NOMO-1 treated with DMSO at 0.1 percent for 48 hours (cell line): Measurements from ENCODE around the gene ST6GALNAC1.
A peak's percentile ranks its signal among the peaks of the same experiment; 100 is the strongest.

ENCODE experiments used
- DNase-seq: peaks from one replicate; lab custom pipeline; 2025; ENCODE audit not compliant: unreplicated experiment; lab: John Stamatoyannopoulos, UW

Gene ST6GALNAC1, protein sequence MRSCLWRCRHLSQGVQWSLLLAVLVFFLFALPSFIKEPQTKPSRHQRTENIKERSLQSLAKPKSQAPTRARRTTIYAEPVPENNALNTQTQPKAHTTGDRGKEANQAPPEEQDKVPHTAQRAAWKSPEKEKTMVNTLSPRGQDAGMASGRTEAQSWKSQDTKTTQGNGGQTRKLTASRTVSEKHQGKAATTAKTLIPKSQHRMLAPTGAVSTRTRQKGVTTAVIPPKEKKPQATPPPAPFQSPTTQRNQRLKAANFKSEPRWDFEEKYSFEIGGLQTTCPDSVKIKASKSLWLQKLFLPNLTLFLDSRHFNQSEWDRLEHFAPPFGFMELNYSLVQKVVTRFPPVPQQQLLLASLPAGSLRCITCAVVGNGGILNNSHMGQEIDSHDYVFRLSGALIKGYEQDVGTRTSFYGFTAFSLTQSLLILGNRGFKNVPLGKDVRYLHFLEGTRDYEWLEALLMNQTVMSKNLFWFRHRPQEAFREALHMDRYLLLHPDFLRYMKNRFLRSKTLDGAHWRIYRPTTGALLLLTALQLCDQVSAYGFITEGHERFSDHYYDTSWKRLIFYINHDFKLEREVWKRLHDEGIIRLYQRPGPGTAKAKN

DNA sequence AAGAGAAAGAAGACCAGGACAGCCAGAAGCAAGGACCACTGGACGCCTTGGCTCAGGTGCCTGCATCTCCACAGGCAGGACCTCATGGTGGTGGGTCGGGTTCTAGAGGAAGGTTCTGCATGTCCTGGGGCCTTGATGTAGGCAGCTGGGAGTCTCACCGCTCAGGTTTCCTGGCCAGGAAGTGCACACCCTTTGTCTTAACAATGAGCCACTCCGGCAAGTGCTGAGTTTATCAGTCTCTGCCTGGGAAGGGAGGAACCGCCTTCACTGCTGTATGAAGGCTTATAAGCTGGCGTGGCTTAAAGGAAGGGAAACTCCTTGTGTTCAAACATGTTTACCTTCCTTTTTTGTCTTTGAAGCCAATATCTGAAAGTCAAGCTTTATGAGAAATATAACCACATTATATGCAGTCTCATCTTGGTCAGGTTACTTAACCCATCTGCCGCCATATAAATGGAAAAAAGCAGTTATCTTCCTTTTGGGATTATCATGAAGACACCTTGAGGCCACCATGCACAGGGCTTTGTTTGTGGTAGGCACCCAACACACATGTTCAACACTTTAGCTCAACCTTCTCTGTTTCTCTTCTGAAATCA lies at the start of gene ST6GALNAC1:
ST6GALNAC1 (minus strand) TSS at position 205 of the 596 bp plus-strand sequence; CDS start at position 86, 119 bp downstream.
- no peak for DNase-seq

DNA sequence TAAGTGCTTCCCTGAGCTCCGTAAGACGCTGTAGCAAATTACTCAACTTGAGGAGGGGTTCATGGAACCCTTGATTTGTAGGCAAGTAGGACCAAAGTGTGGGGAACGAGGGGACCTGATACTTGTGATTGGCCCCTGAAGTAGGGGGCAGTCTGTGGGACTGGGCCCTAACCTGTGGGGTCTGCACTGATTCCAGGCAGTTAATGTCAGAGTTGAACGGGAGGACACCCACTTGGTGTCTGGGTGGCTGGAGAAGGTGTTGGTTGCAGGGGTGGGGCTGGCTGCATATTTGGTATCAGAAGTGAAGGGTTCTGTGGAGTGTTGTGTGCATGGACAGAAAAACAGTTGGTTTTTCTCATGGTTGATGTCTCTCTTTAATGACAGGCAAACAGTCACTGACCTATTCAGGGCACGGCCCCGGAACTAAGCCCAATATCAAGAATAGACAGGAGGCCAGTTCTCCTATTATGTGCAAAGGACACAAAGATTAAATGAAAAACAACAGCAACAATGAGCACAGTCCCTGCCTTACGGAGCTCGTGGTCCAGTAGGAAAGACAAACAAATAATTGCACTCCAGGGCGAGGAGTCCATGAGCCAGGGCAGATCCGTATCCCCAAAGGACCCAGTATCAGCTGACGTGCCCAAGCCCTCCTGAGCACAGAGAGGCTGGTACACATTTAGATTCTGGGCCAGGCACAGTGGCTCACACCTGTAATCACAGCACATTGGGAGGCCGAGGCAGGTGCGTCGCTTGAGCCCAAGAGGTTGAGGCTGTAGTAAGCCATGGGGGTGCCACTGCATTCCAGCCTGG lies 48.0 kb upstream of the ST6GALNAC1 start:
- no peak for DNase-seq

DNA sequence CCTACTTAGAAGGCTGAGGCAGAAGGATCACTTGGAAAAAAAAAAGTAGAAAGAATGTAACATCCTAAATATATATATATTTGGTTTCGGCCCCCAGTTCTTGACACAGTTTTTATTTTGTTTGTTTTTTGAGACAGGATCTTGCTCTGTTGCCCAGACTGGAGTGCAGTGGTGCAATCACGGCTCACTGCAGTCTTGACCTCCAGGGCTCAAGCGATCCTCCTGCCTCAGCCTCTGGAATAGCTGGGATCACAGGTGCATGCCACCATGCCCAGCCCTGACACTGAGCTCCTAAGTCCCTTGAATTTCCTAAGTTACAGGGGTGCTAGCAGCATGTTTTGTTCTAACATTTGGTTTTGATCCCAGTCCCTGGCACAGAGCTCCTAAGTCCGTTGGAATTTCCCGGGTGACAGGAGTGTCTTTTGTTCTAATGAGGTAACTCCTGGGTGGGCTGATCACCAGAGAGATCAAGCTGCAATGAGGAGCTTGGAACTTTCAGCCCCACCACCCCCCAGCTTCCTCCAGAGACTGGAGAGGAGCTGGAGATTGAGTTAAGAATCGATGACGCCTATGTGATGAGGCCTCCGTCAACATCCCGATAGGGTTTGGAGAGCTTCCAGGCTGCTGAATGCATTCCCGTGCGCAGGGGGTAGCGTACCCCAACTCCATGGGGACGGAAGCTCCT lies 47.2 kb upstream of the ST6GALNAC1 start:
- no peak for DNase-seq

DNA sequence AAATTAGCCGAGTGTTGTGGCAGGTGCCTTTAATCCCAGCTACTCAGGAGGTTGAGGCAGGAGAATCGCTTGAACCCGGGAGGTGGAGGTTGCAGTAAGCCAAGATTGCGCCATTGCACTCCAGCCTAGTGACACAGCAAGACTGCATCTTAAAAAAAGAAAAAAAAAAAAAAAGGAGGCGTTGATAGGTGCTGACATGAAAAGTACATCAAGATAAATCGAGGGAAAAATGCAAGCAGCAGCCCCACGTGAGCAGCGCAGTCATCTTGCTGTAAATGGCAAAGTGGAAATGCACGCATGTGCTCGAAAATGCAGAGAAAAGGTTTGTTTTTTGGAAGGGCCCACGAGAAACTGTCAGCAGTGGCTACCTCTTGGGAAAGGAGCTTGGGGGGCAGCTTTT lies 46.3 kb upstream of the ST6GALNAC1 start:
- DNase-seq: no peak

DNA sequence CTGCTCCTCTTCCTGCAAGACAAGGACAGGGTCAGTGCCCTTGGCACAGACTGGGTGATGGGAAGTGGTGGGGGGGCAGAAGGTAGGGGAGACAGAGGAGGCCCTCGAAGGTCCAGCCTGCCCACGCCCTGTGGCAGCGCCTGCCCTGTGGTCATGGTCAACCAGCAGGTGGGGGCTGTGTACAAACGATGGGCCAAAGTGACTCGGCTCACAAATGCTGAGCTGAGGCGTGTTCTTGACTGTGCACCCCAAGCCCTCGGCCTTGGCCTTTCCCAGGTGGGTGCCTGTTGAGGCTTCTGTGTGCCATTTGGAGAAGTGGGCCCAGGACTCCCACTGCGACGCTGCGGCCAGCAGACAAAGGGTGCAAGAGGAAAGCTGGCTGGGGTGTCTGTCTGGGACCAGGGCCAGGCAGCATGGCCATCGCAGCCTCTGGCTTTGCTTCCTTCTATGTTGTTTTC lies 44.6 kb upstream of the ST6GALNAC1 start:
- no peak for DNase-seq

DNA sequence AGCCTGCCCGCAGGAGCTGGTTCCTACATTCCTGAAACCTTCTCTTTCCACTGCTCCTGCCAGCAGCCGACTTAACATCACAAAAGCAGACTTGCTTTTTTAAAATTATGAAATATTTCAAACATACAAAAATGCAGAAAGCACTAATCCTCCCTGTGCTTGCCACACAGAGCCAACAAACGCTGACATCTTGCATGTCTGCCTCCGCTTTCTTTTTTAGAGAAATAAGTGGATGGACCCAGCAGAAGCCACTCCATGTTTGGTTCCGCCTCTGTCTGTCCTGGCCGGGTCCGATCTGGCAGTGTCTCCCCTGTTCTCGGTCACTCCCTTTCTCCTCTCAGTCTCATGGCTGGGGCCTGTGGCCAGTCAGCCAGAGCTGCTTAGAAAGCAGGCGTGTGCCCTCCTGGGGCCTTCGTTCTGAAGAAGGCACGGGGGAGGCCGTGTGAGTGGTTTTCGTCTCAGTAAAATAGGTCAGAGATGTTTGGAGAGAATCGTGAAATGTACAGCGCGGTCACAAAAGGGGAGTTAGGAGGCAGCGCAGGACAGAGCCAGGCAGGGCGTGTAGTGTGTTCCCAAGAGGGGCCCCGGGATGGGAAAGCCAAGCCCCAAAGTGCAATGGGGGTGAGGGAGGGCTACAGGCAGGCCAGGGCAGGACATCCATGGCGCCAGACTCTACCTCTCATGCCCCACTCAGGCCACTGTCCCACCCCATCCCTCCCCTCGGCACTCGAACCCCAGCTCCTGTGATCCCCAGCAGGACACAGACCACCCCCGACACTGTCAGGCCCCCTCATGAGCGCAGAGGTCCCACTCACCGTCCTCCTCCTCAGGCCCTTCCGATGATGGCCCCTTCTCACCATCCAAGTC lies 44.0 kb upstream of the ST6GALNAC1 start:
- DNase-seq: no peak

DNA sequence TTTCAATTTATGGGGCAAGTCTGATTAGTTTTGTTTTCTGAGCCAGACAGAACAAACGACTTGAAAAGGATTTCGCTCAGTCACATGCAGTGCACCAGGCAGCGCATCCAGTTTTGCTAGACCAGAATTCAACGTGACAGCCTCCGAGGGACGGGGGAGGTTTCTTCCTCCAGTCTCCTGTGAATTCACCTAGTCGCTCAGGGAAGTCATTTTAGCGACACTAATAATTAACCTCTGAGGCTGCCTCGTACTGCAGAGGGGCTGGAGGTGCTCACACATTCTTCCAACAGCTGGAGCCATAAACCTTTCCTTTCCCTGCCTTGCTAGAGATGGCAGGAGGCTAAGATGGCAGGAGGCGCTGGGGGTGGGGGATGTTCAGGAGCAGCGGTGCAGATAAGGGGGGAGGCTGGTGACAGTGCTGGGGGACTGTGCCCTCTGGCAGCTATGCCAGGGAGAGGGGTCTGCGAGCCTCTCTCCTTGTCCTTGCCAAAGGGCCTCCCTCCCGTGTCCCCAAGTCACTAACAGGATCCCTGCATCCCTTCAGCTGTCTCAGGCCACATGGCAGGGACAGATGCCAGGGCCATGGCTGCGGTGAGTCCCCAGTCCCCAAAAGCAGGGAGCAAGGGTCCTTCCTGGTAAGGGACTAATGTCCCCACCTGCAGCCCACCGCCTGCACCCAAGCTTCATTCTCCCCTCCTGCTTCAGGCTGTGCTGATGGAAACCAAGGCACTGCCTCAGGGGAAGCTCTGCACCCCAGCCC lies 43.2 kb upstream of the ST6GALNAC1 start:
- DNase-seq: no peak

DNA sequence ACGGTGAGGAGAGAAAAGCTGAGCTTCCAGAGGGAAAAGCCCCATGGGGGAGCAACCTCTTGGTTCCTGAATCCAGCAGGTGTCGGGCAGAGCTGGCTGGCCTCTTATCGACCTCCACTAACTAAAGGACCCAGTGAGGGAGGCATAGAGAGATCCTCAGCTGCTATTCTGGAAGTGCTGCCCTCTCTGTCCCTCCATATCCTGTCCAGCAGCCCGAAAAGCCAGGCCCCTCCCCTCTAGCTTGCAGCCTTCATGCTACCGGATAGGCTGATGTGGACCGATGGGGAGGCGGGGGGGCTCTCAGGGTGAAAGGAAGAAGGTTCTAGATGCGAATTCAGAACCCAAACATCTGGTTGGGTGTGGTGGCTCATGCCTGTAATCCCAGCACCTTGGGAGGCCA lies 42.3 kb upstream of the ST6GALNAC1 start:
- DNase-seq: no peak

DNA sequence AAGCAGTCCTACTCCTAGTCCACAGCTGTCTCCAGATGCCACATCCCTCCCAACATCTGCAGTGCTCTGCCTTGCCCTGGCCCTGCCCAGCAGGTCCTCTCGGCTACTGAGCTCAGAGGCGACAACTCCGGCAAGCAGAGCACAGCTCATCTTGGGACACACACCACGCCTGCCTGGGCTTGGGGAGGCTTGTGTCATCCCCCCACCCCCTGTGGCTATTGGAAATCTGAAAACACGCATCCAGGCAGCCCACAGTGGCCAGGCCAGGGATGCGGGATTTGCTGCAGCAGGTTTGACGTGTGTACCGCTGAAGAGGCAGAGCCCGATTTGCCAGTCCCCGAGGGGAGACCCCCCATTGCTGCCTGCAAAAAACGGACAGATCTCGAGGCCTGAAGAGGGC lies 41.8 kb upstream of the ST6GALNAC1 start:
- no peak for DNase-seq

DNA sequence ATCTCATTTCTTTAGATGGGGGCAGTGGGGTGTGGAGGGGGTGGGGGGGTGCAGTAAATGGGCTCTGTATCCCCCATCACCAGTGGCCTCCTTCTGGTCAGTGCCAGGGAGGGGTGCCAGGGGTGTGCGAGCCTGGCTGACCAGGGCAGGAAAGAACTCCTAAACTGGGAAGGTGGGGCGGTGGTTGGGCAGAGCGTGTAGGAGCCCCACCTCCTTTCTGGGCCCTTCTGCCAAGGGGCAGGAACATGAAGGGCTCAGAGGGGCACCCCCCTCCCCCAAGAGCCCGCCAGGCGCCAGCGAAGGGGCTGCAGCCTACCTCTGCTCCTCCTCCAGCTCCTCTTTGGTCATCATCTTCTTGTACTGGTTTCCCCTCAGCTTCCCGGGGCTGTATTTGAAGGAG lies 41.2 kb upstream of the ST6GALNAC1 start:
- DNase-seq: no peak

DNA sequence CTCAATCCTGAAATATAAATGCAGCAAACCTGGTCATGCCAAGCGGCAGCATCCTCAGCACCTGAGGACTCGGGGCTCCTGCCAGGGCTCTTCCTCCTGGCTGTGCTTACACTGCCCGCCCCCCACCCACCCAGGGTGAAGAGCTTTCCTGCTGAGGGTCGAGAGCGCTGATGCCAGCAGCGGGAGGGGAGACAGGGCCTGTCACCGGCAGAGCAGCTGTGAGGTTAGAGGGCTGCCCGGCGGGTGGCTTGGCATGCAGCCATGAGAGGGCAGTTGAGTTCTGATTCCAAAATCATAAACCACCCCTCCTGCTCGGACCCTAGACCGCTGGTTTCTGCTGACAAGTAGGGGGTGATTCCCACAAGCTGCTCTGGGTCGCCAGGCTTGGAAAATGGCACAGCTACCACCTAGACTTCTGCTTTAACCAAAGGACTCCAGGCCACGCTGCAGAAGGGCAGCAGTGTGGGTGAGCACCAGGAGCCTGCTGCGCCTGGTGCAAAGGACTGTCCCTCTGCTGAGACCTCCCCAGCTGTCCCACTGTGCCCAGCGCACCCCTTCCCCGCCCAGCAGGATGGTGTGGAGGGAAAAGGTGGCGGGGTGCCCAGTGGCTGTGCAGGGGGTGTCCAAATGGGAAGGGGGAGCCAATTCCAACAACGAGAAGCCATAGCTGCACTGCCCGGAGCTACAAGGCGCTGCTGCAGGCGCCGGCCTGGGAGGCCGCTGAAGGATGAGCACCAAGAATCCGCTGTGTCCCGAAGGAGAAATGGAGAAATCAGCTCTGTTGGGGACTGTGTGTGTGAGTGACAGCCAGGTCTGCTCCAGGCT lies 40.6 kb upstream of the ST6GALNAC1 start:
- no peak for DNase-seq

DNA sequence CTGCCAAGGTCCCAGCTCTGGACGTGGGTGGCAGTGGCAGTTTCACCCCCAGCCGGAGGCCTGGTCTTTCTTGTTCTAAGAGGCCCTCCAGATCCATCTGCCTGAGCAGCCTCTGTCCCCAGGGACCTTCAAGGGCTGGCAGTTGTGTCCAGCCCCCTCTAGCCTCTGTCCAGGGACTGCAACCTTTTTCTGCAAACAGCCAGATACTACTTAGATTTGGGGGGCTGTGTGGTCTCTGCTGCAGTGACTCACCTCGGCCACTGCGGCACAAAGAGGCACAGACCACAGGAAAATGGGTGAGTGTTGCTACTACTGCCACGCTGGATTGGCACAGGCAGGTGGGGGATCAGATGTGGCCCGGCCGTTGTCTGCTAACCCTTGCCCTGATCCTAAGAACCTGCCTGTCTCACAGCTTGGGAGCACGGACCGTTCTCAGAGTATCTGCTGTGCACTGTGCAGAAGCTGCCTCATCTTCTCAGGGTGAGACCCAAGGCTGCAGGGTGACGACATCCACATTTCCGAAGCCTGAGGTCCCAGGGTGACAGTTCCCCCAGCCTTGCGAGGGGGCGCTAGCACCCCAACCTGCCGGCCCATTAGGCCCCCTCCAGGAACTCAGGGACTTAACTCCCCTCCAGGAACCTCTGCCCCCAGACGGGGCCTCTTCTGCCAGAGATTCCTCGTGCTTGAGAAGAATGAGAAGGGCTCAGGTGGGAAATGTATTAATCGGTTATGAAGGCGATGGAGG lies 39.6 kb upstream of the ST6GALNAC1 start:
- no peak for DNase-seq

DNA sequence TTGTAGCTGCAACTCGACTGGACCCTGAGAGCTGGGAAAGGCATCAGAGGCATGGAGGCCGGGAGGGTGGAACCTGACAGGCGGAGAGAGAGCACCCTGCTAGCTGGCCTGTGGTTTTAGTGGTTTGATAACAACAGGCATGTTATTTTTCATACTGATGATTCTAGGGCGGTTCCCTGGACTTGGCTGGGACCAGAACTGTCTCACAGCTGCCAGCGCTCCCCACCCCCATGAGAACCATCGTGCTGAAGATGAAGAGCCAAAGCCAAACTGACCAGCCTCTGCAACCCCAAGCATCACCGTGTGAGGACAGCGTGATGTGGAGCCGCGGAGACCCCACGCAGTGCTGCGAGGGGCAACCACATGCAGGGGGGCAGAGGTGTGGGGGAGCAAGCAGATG lies 38.7 kb upstream of the ST6GALNAC1 start:
- DNase-seq: no peak

DNA sequence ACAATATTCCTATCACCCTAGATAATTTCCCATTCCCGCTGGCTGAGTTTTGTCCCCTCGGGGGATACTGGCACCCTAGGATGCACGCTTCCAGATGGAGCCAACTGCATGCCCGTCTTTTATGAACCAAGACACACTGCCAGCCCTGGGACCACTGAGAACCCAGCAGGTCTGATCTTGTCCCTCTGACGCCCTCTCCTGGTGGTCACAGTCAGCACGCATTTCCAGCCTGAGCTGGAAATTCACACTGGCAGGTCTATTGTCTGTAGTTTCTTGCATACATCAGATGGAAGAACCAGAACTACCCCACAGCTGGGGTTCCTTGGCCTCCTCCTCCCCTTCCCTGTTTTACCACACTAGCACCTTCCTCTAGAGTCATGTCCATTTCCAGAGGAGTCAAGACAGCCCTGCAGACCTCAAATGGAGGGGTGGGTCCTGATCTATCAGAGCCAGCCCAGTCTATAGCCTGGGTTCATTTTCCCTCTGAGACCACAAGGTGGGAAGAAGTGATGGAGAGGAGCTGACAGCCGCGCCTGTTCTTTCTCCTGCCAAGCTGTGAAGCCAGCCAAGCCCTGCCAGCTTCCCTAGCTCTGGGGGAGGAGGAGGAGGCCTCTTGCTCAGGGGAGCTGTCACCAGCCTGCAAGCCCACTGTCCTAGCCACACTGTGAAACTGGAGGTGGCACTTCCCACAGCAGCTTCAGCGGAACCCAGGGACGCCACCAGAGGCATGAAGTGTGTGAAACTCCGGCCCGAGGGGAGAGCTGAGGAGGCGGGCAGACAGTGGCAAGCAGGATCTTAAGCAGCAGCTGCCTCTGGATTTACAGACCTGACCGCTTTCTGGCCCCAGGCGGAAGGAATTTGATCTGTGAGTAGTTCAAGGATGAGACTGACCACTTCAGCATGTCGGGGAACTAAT lies 37.9 kb upstream of the ST6GALNAC1 start:
- peak; percentile 66 for DNase-seq

DNA sequence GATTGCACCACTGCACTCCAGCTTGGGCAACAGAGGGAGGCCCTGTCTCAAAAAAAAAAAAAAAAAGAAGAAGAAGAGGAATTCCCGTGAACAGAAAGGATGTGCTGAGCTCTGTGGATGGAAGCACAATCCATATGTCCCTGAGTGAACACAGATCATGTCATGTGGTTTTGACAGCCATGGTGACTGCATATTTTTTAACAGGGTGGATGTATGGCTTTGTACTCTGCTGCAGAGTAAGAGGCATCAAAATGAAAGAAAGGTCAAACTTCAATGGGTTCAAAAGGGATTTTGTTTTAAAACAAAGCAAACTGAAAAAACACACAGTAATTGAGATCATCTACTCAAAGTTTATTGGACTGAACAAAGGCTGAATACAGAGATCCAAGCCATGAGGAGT lies 35.7 kb upstream of the ST6GALNAC1 start:
- DNase-seq: no peak

DNA sequence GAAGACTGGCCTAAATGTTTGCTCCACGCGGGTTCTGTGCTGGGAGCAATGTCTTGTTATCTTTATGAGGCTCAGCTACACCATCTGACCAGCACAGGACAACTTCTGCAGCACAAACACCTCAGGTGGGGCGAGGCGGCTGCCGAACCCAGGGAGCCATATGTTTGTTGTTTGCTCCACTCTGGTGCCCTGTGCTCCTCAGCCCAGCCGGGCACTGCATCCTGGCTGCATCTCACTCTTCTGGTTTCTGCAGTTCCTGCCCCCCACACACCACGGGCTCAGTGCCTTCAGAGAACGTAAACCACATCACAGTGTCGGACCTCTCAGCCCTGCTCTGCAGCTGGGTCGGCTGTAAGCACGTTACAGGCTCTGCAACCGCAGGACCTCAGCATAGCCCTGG lies 34.8 kb upstream of the ST6GALNAC1 start:
- DNase-seq: no peak

DNA sequence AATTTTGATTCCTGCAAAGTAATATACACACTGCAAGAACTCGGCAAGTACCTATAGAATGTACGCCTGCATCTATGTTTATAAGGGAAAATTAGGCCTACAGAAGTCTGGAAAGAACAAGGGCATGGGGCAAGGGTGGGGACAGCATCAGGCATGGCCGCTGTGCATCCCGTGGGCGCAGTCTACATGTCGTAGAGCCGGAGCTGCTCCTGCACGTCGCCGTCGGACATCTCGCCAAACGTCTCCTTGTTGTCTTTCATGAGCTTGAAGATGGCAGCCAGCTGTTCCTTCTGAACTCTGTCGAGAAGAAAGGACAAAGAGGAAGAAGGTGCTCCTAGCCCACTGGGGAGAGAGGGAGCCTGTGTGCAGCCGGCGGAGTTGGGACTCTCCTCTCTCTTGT lies 33.8 kb upstream of the ST6GALNAC1 start:
- no peak for DNase-seq
